Stimulated activated CD8-positive, alpha-beta memory T cell treated with anti-CD3 and anti-CD28 coated beads, Interleukin-7, amount 100 ng/mL, for 24 hours (primary cell): Measurements from ENCODE around the gene NVL.

Experiments
- DNase-seq: peaks from one replicate; pipeline ENCODE4 v3.0.0-alpha.2; 2020; ENCODE audit warnings: low read depth

NVL gene

DNA sequence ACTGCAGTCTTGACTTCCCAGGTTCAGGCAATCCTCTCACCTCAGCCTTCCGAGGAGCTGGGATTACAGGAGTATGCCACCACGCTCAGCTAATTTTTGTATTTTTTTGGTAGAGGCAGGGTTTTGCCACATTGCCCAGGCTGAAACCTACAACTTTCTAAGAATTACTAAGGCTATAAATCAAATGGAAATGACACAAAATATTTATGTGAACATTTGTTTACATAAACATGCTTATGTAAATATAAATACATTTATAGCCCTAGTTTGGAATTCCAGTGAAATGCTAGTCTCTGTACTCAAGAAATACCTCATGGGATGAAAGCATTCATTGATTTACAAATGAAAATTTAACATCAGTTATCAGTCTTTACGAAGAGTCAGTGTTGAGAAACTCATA, 47.8 kb downstream of the NVL start:
- DNase-seq: no peak

GRCh38 chr1:224276771-224277487, 53.0 kb downstream of the NVL start:
- DNase-seq: no peak

DNA sequence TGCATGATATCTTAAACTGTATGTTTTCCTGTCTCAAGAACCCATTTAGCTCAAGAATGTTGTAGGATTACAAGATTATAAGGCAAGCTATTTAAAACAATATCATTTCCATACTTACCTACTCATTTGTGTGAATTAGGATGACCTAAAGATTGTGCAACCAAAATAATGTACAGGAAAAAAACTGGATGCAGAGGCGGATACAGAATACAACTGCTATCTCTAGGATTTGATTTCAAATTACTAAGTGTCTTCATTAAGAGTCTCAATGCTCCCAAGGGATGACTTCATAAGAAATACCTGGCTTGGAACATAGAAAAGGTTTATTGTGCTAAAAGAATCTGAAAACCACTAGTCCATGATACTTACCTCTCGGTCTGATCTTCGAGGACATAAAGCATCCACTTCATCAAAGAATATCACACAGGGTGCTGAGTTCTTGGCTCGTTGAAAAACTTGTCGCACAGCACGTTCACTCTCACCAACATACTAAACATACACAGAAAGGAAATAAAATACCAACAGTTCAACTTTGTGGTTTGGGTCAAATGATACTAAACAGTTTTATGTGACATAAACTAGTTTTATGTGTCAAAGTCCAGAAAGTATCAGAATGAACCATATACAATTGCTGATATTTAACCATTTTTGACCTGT, 54.9 kb downstream of the NVL start:
- no peak for DNase-seq

- no peak for DNase-seq
Measured at GRCh38 chr1:224273641-224274040, 56.3 kb downstream of the NVL start.

GRCh38 chr1:224271106-224271505, 58.9 kb downstream of the NVL start:
- no peak for DNase-seq

DNA sequence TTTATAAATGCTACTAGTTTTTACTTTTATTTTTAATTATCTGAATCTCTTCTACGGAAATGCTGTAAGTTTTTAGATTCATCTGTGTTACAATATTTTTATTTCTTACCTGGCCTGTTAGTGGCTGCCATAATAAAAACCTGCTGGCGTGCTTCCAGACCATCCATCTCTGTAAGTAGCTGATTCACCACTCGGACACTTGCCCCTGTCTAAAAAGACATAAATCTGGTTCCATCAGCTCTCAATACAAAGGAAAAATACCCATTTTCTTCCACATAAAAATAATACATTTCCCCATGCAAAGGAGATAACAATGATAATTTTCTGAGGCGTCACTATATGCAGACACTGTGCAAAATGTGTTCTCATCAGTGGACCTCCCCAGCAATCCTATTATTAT, 62.0 kb downstream of the NVL start:
- DNase-seq: no peak

DNA sequence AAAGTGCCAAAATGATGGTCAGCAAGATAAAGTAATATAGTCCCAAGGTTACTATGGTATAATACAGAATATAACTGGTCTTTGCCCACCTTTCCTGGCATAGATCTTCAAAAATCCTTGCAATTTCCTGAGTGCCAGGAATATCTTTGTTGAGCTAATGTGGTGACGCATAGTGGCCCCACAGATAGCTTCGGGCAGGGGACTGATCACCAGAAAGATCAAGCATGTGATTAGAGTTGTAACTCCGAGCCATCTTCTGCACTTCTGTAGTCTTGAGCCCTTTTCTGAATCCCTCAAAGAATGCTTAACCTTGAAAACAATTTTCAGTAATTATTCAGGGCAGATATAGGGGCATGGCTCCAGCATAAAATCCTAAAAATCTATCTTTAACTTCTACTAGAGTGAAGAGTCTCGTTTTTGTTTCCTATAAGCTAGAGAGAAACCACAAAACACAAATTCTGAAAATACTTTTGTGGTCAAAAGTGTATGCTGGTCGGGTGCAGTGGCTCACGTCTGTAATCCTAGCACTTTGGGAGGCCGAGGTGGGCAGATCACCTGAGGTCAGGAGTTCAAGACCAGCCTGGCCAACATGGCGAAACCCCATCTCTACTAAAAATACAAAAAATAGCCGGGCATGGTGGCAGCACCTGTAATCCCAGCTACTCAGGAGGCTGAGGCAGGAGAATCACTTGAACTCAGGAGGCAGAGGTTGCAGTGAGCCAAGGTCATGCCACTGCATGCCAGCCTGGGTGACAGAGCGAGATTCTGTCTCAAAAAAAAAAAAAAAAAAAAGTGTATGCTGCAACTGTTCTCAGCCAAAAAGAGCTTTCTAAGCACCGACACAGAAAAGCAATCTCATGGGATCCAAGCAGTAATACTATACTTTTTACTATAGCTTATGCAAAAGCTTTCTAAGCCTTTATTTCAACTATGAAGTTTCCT, 62.8 kb downstream of the NVL start:
- DNase-seq: no peak

- DNase-seq: no peak
Measured at GRCh38 chr1:224266105-224266914, 63.7 kb downstream of the NVL start.

DNA sequence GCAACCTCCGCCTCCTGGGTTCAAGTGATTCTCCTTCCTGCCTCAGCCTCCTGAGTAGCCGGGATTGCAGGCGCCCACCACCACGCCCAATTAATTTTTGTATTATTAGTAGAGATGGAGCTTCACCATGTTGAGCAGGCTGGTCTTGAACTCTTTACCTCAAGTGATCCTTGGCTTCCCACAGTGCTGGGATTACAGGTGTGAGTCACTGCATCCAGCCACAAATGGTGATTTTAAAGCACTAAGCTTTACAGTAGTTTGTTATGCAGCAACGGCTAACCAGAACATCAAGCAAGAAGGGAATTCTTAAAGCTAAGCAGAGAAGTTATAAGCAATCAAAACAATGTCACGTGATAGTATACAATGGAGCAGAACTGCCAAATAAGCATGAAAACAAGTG, 65.7 kb downstream of the NVL start:
- DNase-seq: no peak

DNA sequence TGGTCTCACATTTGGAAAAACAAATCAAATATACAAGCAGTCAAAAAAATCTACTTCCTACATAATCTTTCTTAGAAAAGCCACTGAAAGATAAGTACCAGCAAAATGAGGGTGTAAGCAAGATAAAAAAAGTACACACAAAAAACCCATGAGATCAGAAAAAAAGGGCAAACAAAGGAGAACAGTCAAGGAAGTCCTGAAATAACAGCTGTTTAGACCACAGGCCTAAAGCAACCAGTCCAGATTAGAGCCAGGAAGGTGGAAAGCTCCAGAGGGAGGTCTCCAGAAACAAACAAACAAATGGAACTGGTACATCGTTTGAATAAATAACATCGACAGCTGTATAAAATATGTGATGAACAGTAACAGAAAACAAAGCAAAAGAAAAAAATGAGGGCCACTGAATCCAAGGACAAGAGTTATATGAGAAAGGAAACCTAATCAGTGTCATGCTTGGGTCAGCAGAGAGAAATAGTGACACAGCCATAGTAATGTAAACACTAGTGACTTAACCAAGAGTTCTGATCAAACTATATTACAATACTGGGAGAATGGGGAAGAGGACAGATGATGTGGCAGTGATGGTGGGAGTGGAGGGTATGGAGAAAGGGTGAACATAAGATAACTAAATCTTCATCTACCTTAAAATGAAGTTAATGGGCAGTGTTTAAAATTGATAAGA, 67.5 kb downstream of the NVL start:
- DNase-seq: no peak

DNA sequence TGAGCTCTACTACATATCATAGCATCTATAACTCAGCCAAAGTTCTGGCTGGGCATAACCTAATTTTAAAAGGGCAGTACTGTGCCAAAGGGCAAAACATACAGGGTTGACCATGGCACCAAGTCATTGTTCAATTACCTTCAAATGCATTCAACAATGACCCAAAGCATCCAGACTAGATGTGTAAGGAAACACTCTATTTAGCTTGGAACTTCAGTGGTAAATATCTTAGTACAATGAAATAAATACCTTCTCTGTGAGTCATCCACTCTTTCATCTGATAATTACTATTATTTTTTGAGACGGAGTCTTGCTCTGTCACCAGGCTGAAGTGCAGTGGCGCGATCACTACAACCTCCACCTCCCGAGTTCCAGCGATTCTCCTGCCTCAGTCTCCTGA, 70.0 kb downstream of the NVL start:
- no peak for DNase-seq

DNA sequence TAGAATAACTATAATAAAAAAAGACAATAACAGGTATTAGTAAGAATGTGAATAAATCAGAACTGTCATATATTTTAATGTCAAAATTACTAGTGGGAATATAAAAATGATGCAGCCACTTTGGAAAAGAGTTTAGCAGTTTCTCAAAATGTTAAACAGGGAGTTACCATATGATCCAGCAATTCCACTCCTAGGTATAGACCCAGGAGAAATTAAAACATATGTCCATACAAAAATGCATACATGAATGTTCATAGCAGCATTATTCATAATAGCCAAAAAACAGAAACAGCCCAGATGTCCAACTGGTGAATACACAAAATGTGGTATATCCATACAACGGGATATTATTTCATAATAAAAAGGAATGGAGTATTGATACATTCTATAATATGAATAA, 71.6 kb downstream of the NVL start:
- DNase-seq: no peak

GRCh38 chr1:224256640-224257039, 73.3 kb downstream of the NVL start:
- DNase-seq: no peak

DNA sequence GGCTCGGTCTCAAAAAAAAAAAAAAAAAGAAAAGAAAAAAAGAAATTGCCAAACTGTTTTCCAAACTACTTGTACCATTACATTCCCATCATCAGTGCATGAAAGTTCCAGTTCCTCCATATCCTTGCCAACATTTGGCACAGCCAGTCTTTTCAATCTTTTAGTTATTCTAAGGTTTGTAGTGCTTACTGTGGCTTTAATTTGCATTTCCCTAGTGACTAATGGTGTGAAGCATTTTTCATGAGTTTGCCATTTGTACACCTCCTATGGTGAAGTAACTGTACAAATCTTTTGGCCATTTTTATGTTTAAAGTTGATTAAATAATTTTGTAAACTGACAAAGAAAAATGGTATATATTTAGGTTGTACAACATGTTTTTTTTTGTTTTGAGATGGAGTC, 76.3 kb downstream of the NVL start:
- no peak for DNase-seq

DNA sequence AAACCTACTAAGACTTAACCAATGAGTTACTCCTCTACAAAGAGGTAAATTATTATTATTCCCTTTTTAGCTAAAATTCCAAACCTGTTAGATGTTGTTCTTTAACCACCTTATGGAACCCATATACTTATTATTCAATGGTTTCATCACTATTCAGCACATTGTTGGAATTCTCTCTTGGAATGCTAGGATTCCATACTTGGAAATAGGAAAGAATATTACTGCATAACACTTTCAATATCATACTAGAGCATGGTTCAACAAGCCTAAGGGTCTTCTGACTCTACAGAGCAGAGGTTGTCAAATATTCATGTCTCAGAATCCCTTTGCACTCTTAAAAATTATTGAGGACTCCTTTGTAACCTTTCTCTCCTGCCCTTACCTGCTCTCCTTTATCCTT, 77.5 kb downstream of the NVL start:
- no peak for DNase-seq

- DNase-seq: no peak
Measured at GRCh38 chr1:224251741-224252146, 78.2 kb downstream of the NVL start.

- DNase-seq: no peak
Measured at GRCh38 chr1:224245188-224245587, 84.8 kb downstream of the NVL start.

- no peak for DNase-seq
Measured at GRCh38 chr1:224238756-224239155, 91.2 kb downstream of the NVL start.

DNA sequence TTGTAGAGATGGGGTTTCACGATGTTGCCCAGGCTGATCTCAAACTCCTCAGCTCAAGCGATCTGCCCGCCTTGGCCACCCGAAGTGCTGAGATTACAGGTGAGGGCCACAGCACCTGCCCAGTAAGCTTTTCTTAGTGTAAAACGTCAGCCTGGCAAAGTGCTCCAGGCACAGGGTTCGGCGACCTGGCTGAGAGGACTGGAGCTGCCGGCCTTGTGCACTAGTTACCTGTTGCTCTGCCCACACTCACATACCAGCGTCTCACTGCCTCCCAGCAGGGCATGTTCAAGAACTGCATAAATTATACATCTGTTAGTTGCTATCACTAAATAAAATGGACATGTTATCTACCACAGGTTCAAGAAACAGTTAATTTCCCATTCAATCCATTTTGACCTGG, 91.8 kb downstream of the NVL start:
- DNase-seq: no peak

DNA sequence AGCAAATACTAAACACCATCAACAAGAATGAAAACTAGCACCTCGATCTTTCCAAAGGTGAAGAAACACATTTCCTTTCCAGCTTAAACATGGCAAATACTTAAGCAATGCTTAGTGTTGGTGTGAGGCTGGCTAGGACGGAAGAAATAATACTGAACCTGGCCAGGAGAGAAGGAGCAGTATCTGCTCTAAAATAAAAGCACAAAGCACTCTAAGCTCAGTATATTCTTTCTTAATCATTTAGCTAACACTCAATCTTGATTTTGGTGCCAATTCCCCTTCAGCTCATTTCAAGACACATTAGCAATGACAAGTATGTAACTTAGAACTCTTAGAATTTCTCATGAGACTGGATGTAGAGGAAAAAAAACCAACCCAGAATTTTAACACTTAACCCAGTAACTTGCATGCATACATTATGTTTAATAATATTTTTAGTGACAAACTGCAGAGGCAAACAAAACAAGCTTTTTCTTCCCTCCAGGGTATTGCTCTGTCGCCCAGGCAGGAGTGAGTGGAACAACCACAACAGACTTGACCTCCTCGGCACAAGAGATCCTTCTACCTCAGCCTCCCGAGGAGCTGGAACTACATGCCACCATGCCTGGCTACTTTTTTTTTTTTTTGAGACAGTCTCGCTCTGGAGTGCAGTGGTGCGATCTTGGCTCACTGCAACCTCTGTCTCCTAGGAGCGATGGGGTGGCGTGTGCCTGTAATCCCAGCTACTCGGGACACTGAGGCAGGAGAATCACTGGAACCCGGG, 92.7 kb downstream of the NVL start:
- DNase-seq: no peak
